Neural progenitor cell (in vitro differentiated cells): ENCODE data around the gene KLHL9. TPM values are rescaled to one million over a fixed set of nuclear protein-coding genes. Genes with fewer than 3 reads are reported as not detected.

Source experiments
- DNase-seq: peaks from one replicate; pipeline ENCODE4 v3.0.0-alpha.2; 2016; ENCODE audit warnings: low spot score
- H2AFZ ChIP-seq: fragments of 200-600 bp; sonication (generic); replicated peaks from 2 replicates; pipeline ENCODE4 v1.6.1; 2016; ENCODE audit warnings: antibody characterized with exemption
- H3F3A ChIP-seq: fragments of 200-600 bp; sonication (generic); 2 replicates; pipeline ENCODE4 v1.6.1; 2016; ENCODE audit warnings: antibody characterized with exemption, low read depth
- H3K27ac ChIP-seq: fragments of 200-600 bp; sonication (generic); 2 replicates; pipeline ENCODE4 v1.5.1; 2016; ENCODE audit warnings: mild to moderate bottlenecking
- H3K27me3 ChIP-seq: fragments of 200-600 bp; sonication (generic); 2 replicates; pipeline ENCODE4 v1.6.1; 2016; ENCODE audit warnings: mild to moderate bottlenecking, moderate library complexity
- H3K36me3 ChIP-seq: fragments of 200-600 bp; sonication (generic); 2 replicates; pipeline ENCODE4 v1.5.1; 2016
- H3K4me1 ChIP-seq: fragments of 200-600 bp; sonication (generic); 2 replicates; pipeline ENCODE4 v1.6.1; 2016; ENCODE audit warnings: mixed run types
- H3K4me2 ChIP-seq: fragments of 200-600 bp; sonication (generic); 2 replicates; pipeline ENCODE4 v1.6.1; 2016
- H3K4me3 ChIP-seq: fragments of 200-600 bp; sonication (generic); 2 replicates; pipeline ENCODE4 v1.5.1; 2016
- H3K79me2 ChIP-seq: fragments of 200-600 bp; sonication (generic); 2 replicates; pipeline ENCODE4 v1.6.1; 2016; ENCODE audit warnings: low read depth
- H3K9ac ChIP-seq: fragments of 200-600 bp; sonication (generic); 2 replicates; pipeline ENCODE4 v1.6.1; 2016
- H3K9me3 ChIP-seq: fragments of 200-600 bp; sonication (generic); 2 replicates; pipeline ENCODE4 v1.5.1; 2016; ENCODE audit warnings: low read depth
- H4K20me1 ChIP-seq: fragments of 200-600 bp; sonication (generic); 2 replicates; pipeline ENCODE4 v1.6.1; 2016; ENCODE audit warnings: low read depth
- H3K27ac Mint-ChIP-seq: 3 replicates; pipeline ENCODE4 v1.8.0; 2021; ENCODE audit warnings: mixed read lengths
- H3K27me3 Mint-ChIP-seq: 2 replicates; pipeline ENCODE4 v1.8.0; 2022; ENCODE audit warnings: low read depth, mild to moderate bottlenecking, inconsistent platforms, moderate library complexity, mixed read lengths; ENCODE audit not compliant: insufficient read depth
- H3K36me3 Mint-ChIP-seq: 3 replicates; pipeline ENCODE4 v1.8.0; 2021; ENCODE audit warnings: mixed read lengths
- H3K4me1 Mint-ChIP-seq: 3 replicates; pipeline ENCODE4 v1.8.0; 2021; ENCODE audit warnings: mixed read lengths
- H3K4me3 Mint-ChIP-seq: 3 replicates; pipeline ENCODE4 v1.8.0; 2021; ENCODE audit warnings: mild to moderate bottlenecking, moderate library complexity, mixed read lengths
- H3K9me3 Mint-ChIP-seq: 3 replicates; pipeline ENCODE4 v1.8.0; 2020; ENCODE audit warnings: mixed read lengths
- EZH2 ChIP-seq: fragments of 200-600 bp; sonication (generic); IDR thresholded peaks from 2 replicates; pipeline ENCODE4 v1.6.1; 2017; ENCODE audit warnings: antibody characterized with exemption, mild to moderate bottlenecking, moderate library complexity
- EZH2phosphoT487 ChIP-seq: fragments of 200-600 bp; sonication (generic); IDR thresholded peaks from 2 replicates; pipeline ENCODE4 v1.6.1; 2017; ENCODE audit warnings: antibody characterized with exemption
- total RNA-seq: library from RNA; depleted of rRNA; stranded (reverse); fragments of >200 nt; gene quantifications from 2 replicates; pipeline ENCODE4 v1.2.3, GENCODE V29; 2015; ENCODE audit warnings: low replicate concordance
- TF ChIP-seq, protein P1 (sequence below): fragments of 200-600 bp; sonication (generic); IDR thresholded peaks from 2 replicates; pipeline ENCODE4 v1.5.1; 2017; ENCODE audit warnings: antibody characterized with exemption, mild to moderate bottlenecking

Gene KLHL9
- total RNA-seq, 1 donor from 2014 or later, result 42.0 TPM

- Histone ChIP-seq H3K9me3 (no peaks in the 10 kb centered on the region), H3K4me2 (no peak overlapping the region), H3K79me2 (no peaks in the 10 kb centered on the region), H4K20me1 (no peaks in the 10 kb centered on the region), H3K27me3 (peaks cover 33% of the 10 kb centered on the region), H3K9ac (no peak overlapping the region), H3K4me3 (no peak overlapping the region), H3K4me1 (no peaks in the 10 kb centered on the region), H3F3A (no peaks in the 10 kb centered on the region), H3K27ac (no peak overlapping the region), H3K36me3 (no peaks in the 10 kb centered on the region), H2AFZ (no peak overlapping the region)
- no peaks in the 10 kb centered on the region for H3K27me3 Mint-ChIP-seq
- H3K4me3 Mint-ChIP-seq, result no peak overlapping the region
- no peak for DNase-seq
- peaks cover 2% of the 10 kb centered on the region for H3K9me3 Mint-ChIP-seq
- H3K27ac Mint-ChIP-seq, result no peak overlapping the region
- H3K36me3 Mint-ChIP-seq, result no peaks in the 10 kb centered on the region
- TF ChIP-seq EZH2phosphoT487, result no peak
- TF ChIP-seq EZH2, result no peak
- TF ChIP-seq, protein P1, sequence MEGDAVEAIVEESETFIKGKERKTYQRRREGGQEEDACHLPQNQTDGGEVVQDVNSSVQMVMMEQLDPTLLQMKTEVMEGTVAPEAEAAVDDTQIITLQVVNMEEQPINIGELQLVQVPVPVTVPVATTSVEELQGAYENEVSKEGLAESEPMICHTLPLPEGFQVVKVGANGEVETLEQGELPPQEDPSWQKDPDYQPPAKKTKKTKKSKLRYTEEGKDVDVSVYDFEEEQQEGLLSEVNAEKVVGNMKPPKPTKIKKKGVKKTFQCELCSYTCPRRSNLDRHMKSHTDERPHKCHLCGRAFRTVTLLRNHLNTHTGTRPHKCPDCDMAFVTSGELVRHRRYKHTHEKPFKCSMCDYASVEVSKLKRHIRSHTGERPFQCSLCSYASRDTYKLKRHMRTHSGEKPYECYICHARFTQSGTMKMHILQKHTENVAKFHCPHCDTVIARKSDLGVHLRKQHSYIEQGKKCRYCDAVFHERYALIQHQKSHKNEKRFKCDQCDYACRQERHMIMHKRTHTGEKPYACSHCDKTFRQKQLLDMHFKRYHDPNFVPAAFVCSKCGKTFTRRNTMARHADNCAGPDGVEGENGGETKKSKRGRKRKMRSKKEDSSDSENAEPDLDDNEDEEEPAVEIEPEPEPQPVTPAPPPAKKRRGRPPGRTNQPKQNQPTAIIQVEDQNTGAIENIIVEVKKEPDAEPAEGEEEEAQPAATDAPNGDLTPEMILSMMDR, result no peak
- H3K4me1 Mint-ChIP-seq, result peaks cover 5% of the 10 kb centered on the region
Observed at GRCh38 chr9:21316032-21316842, 19.0 kb downstream of the KLHL9 start.

DNA sequence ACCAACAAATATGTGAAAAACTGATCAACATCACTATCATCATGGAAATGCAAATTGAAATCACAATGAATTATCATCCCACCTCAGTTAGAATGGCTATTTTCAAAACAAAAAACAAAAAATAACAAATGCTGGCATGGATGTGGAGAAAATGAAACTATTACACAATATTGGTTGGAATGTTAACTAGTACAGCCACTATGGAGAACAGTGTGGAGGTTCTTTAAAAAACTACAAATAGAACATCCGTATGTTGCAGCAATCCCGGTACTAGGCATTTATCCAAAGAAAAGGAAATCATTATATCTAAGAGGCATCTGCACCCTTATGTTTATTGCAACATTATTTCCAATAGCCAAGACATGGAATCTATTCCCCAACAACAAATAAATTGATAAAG is 21.1 kb downstream of the KLHL9 start:
- H3K4me1 ChIP-seq, result no peaks in the 10 kb centered on the region
- Mint-ChIP-seq H3K9me3 (peaks cover 2% of the 10 kb centered on the region), H3K4me3 (no peak overlapping the region), H3K27me3 (no peaks in the 10 kb centered on the region), H3K4me1 (peaks cover 5% of the 10 kb centered on the region), H3K27ac (no peak overlapping the region), H3K36me3 (no peaks in the 10 kb centered on the region)
- peaks cover 33% of the 10 kb centered on the region for H3K27me3 ChIP-seq
- H3K79me2 ChIP-seq, result no peaks in the 10 kb centered on the region
- no peaks in the 10 kb centered on the region for H3F3A ChIP-seq
- no peak overlapping the region for H2AFZ ChIP-seq
- no peaks in the 10 kb centered on the region for H3K9me3 ChIP-seq
- H3K36me3 ChIP-seq, result no peaks in the 10 kb centered on the region
- no peak overlapping the region for H3K4me2 ChIP-seq
- TF ChIP-seq EZH2 (no peak), EZH2phosphoT487 (no peak)
- TF ChIP-seq, protein P1, result no peak
- DNase-seq, result no peak
- no peak overlapping the region for H3K9ac ChIP-seq
- no peak overlapping the region for H3K4me3 ChIP-seq
- H4K20me1 ChIP-seq, result no peaks in the 10 kb centered on the region
- H3K27ac ChIP-seq, result no peak overlapping the region

GRCh38 chr9:21311889-21312288 is 23.3 kb downstream of the KLHL9 start:
- no peaks in the 10 kb centered on the region for H3K36me3 Mint-ChIP-seq
- H3K27me3 Mint-ChIP-seq, result no peaks in the 10 kb centered on the region
- H3K27ac ChIP-seq, result no peak overlapping the region
- H3K4me1 ChIP-seq, result no peaks in the 10 kb centered on the region
- no peak for TF ChIP-seq EZH2
- TF ChIP-seq EZH2phosphoT487, result no peak
- TF ChIP-seq, protein P1, result no peak
- no peaks in the 10 kb centered on the region for H3F3A ChIP-seq
- H3K4me2 ChIP-seq, result no peak overlapping the region
- no peak overlapping the region for H3K4me3 Mint-ChIP-seq
- H3K4me1 Mint-ChIP-seq, result no peaks in the 10 kb centered on the region
- H4K20me1 ChIP-seq, result no peaks in the 10 kb centered on the region
- H3K36me3 ChIP-seq, result no peaks in the 10 kb centered on the region
- peaks cover 25% of the 10 kb centered on the region for H3K27me3 ChIP-seq
- no peak for DNase-seq
- no peak overlapping the region for H2AFZ ChIP-seq
- H3K27ac Mint-ChIP-seq, result no peak overlapping the region
- H3K4me3 ChIP-seq, result no peak overlapping the region
- no peak overlapping the region for H3K9ac ChIP-seq
- no peaks in the 10 kb centered on the region for H3K79me2 ChIP-seq
- H3K9me3 Mint-ChIP-seq, result peaks cover 2% of the 10 kb centered on the region
- H3K9me3 ChIP-seq, result no peaks in the 10 kb centered on the region
